ENCODE results near the gene FGD4. TPM values are rescaled to one million over a fixed set of nuclear protein-coding genes. Genes with fewer than 3 reads are reported as not detected.

Gene FGD4
- total RNA-seq, 1 donor from 2014 or later, result 1.8 TPM

GRCh38 chr12:32486158-32486557, 86.8 kb downstream of the FGD4 start:
- H3K27me3 Mint-ChIP-seq, result no peaks in the 10 kb centered on the region
- no peak for DNase-seq
- no peak for ATAC-seq (ENCODE audit: low read depth)
- H3K27ac Mint-ChIP-seq, result no peak overlapping the region
- TF ChIP-seq CTCF (IDR thresholded peaks at IDR 0.05), result no peak
- no peaks in the 10 kb centered on the region for H3K36me3 Mint-ChIP-seq (ENCODE audit: low read depth)
- CTCF ChIA-PET, result no interaction called here
- H3K4me3 Mint-ChIP-seq, result no peak overlapping the region
- POLR2A ChIA-PET, result no interaction called here
- H3K9me3 Mint-ChIP-seq, result no peaks in the 10 kb centered on the region
- H3K4me1 Mint-ChIP-seq, result peaks cover 32% of the 10 kb centered on the region
- intact Hi-C loops (cut with micrococcal nuclease), result no loop called here

- intact Hi-C loops (cut with micrococcal nuclease), result no loop called here
- no peak overlapping the region for H3K4me3 Mint-ChIP-seq
- POLR2A ChIA-PET, result no interaction called here
- TF ChIP-seq CTCF (IDR thresholded peaks at IDR 0.05), result no peak
- ATAC-seq (ENCODE audit: low read depth) (no peak), DNase-seq (no peak)
- H3K4me1 Mint-ChIP-seq, result peaks cover 13% of the 10 kb centered on the region
- H3K27me3 Mint-ChIP-seq, result no peaks in the 10 kb centered on the region
- no peaks in the 10 kb centered on the region for H3K9me3 Mint-ChIP-seq
- CTCF ChIA-PET, result no interaction called here
- H3K36me3 Mint-ChIP-seq (ENCODE audit: low read depth), result no peaks in the 10 kb centered on the region
- no peak overlapping the region for H3K27ac Mint-ChIP-seq
Observed at GRCh38 chr12:32488132-32488531, 88.8 kb downstream of the FGD4 start.

GRCh38 chr12:32489070-32489469, 89.7 kb downstream of the FGD4 start:
- no peak for DNase-seq
- H3K27me3 Mint-ChIP-seq, result no peaks in the 10 kb centered on the region
- no peak overlapping the region for H3K4me3 Mint-ChIP-seq
- no peak for TF ChIP-seq CTCF (IDR thresholded peaks at IDR 0.05)
- ChIA-PET CTCF (no interaction called here), POLR2A (no interaction called here)
- ATAC-seq (ENCODE audit: low read depth), result no peak
- no peaks in the 10 kb centered on the region for H3K36me3 Mint-ChIP-seq (ENCODE audit: low read depth)
- peaks cover 5% of the 10 kb centered on the region for H3K4me1 Mint-ChIP-seq
- intact Hi-C loops (cut with micrococcal nuclease), result no loop called here
- H3K9me3 Mint-ChIP-seq, result no peaks in the 10 kb centered on the region
- H3K27ac Mint-ChIP-seq, result no peak overlapping the region

- TF ChIP-seq CTCF (IDR thresholded peaks at IDR 0.05), result no peak
- H3K9me3 Mint-ChIP-seq, result no peaks in the 10 kb centered on the region
- ATAC-seq (ENCODE audit: low read depth) (no peak), DNase-seq (no peak)
- no peak overlapping the region for H3K27ac Mint-ChIP-seq
- H3K4me1 Mint-ChIP-seq, result peaks cover 1% of the 10 kb centered on the region
- intact Hi-C loops (cut with micrococcal nuclease), result no loop called here
- ChIA-PET POLR2A (interaction anchor here (0.5 kb wide), 1 partner anchor 831 kb away, joined by 3 read pairs; no protein-coding TSS in a partner anchor), CTCF (no interaction called here)
- no peaks in the 10 kb centered on the region for H3K27me3 Mint-ChIP-seq
- H3K4me3 Mint-ChIP-seq, result no peak overlapping the region
- H3K36me3 Mint-ChIP-seq (ENCODE audit: low read depth), result no peaks in the 10 kb centered on the region
Observed at GRCh38 chr12:32490801-32491200, 91.4 kb downstream of the FGD4 start.

- Mint-ChIP-seq H3K36me3 (ENCODE audit: low read depth) (no peaks in the 10 kb centered on the region), H3K4me1 (peaks cover 8% of the 10 kb centered on the region), H3K27ac (no peak overlapping the region), H3K27me3 (no peaks in the 10 kb centered on the region), H3K4me3 (no peak overlapping the region), H3K9me3 (no peaks in the 10 kb centered on the region)
- ChIA-PET POLR2A (no interaction called here), CTCF (no interaction called here)
- DNase-seq (no peak), ATAC-seq (ENCODE audit: low read depth) (no peak)
- TF ChIP-seq CTCF (IDR thresholded peaks at IDR 0.05), result no peak
- intact Hi-C loops (cut with micrococcal nuclease), result no loop called here
Observed at GRCh38 chr12:32493282-32493681, 93.9 kb downstream of the FGD4 start.

Data from activated B cell treated with CpG ODN at 0.5 μM for 24 hours (primary cell).